ENCODE data around the gene SPRY4. TPM values are rescaled to one million over a fixed set of nuclear protein-coding genes. Genes with fewer than 3 reads are reported as not detected.

SPRY4 gene
- total and polyA plus RNA-seq, 2 of the 13 experiments (the other 11 are each of a cell fraction or from before 2014, with no cell fraction given) = 8.9 to 17.8 TPM

GRCh38 chr5:142350021-142350420 lies 25.2 kb upstream of the SPRY4 start (continued):
- TF ChIP-seq SMARCE1 (IDR thresholded peaks at IDR 0.05; ENCODE audit: borderline replicate concordance) (no peak), ZNF326 (CRISPR knock-in tag; IDR thresholded peaks at IDR 0.05; ENCODE audit: borderline replicate concordance) (no peak), TARDBP (CRISPR knock-in tag; IDR thresholded peaks at IDR 0.05) (no peak), TOPORS (CRISPR knock-in tag; IDR thresholded peaks at IDR 0.05) (no peak), ZNF503 (CRISPR knock-in tag; IDR thresholded peaks at IDR 0.05) (no peak), AHDC1 (CRISPR knock-in tag; IDR thresholded peaks at IDR 0.05; ENCODE audit: borderline replicate concordance) (no peak), KLF12 (CRISPR knock-in tag; IDR thresholded peaks at IDR 0.05; ENCODE audit: borderline replicate concordance) (no peak), ZNF543 (CRISPR knock-in tag; IDR thresholded peaks at IDR 0.05) (no peak), KLF13 (CRISPR knock-in tag; IDR thresholded peaks at IDR 0.05) (no peak)

Measured in HepG2 (cell line).